GM18861 (cell line): Measurements from ENCODE around the gene CNOT2.
"Not testable (repeated sequence)": the region's sequence is repeated elsewhere in the genome, so short reads cannot be mapped to it uniquely, and the experiment has no call there.

ENCODE experiments used
- ATAC-seq: cut with Tn5 transposase; IDR thresholded peaks from one replicate; pipeline ENCODE4 v1.9.1; 2021; ENCODE audit not compliant: unreplicated experiment

Gene CNOT2

DNA sequence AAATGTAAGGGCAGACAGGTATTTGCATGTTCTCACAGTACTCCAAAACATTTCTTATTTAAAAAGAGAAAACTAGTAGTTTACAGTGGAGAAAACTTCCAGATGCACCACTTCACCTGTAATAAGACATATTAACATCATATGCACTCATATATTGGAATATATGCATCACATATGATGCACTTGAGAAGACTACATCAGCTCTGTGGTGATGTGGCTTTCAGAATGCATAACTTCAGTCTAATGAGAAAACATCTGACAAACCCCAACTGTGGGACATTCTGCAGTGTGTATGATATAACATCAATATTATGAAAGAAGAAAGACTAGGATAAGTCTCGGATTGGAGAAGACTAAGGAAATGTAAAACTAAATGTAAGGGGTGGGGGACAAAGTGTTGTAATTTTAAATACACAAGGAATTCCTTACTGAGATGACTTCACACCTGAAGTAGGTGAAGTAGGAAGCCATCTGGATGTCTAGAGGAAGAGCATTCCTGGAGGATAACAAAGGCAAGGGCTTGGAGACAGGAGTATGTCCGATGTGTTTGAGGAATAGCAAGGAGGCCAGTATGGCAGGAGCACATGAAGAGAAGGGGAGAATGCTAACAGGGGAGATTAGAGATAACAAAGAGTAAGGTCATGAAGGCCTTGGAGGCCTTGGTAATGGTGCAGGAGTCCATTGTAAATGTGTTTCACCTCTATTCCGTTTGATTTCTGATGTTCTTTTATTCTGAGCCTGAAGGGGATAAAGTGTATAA is 49.0 kb downstream of the CNOT2 start:
- no peak for ATAC-seq

DNA sequence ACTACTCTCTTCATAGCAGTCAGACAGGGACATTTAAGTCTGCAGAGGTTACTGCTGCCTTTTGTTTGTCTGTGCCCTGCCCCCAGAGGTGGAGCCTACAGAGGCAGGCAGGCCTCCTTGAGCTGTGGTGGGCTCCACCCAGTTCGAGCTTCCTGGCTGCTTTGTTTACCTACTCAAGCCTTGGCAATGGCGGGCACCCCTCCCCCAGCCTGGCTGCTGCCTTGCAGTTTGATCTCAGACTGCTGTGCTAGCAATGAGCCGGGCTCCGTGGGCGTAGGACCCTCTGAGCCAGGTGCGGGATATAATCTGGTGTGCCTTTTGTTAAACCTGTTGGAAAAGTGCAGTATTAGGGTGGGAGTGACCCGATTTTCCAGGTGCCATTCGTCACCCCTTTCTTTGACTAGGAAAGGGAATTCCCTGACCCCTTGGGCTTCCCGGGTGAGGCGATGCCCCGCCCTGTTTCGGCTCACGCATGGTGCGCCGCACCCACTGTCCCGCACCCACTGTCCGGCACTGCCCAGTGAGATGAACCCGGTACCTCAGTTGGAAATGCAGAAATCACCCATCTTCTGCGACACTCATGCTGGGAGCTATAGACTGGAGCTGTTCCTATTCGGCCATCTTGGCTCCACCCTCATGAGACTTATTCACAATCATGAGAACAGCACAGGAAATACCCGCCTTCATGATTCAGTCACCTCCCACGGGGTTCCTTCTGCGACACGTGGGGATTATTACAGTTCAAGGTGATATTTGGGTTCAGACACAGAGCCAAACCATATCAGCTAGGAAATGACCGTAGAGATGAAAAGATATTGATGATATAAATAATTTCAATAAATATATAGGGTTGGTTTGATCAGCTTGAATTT is 61.7 kb downstream of the CNOT2 start:
- not testable (repeated sequence) for ATAC-seq

DNA sequence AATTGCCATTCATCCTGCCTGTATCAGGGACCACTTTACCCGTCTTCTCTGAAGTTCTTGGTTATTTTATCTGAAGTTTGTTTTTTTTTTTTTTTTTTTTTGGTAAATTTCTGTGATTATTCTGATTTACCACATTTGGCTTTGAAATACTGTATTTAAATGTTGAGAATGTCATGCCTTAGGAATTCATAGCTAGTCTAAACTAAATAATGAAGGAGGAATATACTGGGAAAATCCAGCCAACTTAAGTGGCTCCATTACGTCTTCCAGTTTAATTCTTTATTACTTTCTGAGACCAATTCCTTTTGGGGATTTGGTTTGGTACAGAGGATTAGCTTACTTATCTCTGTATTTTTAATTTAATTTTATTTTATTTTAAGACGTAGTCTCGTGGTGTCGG is 62.6 kb downstream of the CNOT2 start:
- ATAC-seq = no peak

DNA sequence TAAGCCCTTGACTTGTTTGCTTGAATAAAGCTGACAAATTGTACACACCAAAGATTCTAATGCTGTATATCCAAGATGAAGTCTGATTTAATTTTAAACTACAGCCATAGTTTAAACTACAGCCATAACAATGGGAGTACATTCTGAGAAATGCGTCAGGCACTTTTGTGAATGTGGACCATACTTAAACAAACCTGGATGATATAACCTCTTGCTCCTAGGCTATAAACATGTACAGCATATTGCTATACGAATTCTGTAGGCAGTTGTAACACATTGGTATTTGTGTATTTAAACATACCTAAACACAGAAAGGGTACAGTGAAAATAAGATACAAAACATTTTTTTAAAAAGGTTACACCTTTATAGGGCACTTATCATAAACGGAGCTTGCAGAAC is 63.4 kb downstream of the CNOT2 start:
- ATAC-seq = no peak

DNA sequence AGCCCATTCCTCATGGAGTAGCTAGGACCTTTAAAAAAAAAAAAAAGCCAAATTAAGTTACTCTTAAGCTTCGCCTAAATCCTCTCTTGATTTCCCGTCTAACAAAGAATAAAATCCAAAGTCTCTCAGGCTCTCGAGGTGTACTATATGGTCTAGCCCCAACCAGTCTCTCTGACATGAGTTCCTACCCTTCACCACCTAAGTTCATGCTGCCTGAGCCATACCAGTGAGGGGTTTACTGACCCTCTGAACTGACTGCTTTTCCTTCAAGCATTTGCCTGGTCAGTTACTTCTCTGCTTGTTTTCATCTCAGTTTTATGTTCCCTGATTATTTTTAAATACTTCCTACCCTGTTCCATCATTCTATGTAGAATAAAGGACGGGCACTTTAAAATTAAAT is 64.6 kb downstream of the CNOT2 start:
- no peak for ATAC-seq

DNA sequence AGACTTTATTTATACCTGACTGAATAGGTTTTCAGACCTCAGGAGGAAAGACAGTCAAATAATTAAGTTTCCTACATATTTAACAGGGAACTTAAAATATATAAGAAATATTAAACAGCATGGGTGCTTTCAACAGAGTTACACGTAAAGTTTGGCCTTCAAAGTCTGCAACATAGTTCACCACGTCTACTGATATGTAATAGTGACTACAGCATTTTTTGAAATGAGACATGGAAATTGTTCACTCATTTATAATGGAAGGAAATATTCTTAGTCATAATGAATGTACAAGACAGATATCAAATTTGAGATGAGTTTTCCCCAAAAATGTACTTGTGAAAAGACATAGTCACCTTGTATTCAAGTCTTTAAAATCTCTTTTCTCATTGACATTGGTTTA is 66.1 kb downstream of the CNOT2 start:
- ATAC-seq = no peak

DNA sequence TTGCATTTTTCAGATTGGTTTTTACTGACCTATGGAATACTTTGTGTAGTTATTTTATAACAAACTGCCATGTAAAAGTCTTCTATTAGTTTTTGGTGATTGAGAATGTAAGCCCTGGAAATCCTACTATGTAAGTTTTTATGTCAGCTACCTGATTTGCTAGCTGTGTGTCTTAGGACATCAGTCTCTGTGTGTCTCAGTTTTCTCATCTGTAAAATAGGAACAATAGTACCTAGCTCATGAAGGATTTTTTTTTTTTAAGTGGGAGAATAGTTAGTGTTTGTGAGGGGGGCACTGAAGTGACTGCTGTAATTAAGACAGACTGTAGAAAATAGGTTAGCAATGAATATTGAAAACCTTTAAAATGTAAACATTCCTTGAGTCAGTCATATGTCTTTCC is 70.9 kb downstream of the CNOT2 start:
- ATAC-seq = no peak

DNA sequence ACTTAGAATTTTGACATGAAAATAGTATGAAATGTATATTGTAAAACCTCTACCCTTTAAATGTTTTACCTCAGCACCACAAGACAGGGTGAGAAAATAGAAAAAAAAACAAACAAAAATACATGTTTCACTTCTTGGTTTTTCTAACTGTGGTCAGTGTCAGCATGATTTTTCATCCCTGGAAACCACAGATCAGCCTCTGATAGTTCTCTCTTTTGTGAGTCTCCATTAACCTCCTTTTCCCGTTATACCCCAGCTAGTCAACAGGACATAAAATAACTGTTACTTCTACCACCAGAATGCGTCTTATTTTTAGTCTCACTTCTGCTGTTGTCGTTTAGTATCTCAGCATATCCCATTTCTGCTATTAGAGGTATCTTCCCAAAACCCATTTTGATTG is 74.5 kb downstream of the CNOT2 start:
- ATAC-seq = peak; percentile 96

DNA sequence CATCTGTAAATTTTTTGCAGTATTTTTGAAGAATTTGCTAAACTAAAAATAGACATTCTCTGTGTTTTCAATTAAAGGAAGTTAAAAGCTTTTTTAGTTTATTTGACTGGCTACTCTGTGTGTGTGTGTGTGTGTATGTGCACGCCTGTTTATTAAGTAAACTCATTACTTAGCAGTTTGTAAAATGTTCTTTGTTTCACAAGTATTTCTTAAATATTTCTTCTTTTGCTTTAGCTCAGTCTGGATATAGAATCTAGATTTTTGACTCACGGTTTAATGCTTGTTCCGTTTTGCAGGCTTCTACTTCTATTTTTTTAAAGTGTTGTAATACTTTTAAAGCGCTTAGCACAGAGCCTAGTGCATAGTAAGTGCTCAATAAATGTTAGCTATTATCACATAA is 76.4 kb downstream of the CNOT2 start:
- ATAC-seq = no peak

DNA sequence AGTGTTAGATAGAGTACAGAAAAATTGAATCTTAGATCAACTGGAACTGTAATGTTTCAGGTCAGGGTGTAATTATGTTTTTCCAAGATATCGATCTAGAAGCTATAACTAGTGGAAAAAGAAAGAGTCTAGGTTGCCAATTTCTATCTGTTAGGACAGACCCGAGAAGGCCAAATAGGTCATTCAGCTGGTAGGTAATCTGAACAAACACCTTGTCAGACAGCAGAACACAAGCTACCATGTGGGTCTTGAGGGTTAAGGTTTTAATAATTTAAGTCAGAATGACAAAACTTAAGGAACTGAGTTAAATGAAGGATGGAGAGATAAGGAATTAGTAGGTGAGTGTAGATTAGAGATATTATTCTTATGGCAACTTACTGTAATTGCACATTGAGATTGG is 78.0 kb downstream of the CNOT2 start:
- no peak for ATAC-seq

DNA sequence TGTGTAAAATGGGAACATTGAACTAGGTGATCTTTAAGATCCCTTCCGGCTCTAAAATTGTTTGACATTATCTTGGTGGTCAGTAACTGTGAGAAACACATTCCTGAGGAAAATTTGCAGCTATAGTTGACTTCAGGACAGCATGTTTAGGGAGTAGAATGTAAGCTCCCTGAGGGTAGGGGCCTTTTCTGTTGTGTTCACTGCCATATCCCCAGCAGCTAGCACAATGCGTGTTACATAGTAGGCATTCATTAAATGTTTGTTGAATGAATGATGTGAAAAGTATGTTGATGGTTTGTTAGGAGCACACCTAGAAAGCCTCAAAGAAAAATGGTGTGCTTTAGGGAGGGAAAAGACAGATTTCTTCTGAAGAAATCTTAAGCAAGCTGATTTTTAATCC is 84.3 kb downstream of the CNOT2 start:
- no peak for ATAC-seq

DNA sequence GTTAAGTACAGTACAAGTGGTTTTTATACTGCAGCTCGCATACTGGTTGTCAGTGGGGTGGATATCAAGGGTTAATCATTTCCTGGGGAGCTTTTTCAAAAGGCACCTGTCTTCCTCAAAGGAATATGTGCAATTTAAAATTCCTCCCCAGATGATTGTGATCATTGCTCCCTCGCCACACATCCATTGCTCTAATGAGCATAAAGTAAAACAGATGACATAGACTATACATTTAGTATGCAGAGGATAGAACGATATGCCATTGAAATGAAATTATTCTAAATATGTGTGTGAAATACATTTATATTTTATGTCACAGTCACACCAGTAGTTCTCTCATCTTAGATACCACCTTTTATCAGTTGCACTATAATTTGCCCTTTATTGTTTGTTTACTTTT is 86.5 kb downstream of the CNOT2 start:
- ATAC-seq = no peak

DNA sequence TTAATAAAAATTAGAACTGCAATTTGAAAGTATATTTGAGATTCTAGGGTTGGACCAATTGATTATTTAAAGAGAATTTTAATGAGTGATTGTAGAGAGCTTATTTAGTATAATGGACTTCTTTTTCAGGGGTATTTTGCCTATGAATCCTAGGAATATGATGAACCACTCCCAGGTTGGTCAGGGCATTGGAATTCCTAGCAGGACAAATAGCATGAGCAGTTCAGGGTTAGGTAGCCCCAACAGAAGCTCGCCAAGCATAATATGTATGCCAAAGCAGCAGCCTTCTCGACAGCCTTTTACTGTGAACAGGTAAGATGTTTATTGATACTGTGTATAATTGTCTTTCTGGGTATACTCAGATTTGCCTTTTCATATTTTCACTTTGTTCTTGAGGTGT is 86.9 kb downstream of the CNOT2 start:
- no peak for ATAC-seq

DNA sequence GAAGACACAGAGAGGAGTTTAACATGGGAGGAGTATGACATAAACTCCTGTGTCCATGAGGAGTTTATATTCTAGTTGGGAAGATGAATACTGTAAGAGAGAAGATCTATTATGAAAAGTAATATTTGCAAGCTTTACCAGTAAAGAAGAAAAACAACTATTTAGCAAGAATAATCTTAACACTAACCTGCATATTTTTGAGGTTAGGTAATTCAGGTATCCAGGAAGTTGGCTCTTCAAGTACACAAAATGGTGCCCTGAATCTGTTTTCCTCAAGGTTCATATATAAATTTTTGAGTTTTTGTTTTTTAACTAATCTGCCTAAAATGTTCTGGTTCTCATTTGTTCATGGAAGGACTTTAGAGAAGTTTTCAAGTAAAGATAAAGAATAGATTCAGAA is 89.0 kb downstream of the CNOT2 start:
- ATAC-seq = no peak

DNA sequence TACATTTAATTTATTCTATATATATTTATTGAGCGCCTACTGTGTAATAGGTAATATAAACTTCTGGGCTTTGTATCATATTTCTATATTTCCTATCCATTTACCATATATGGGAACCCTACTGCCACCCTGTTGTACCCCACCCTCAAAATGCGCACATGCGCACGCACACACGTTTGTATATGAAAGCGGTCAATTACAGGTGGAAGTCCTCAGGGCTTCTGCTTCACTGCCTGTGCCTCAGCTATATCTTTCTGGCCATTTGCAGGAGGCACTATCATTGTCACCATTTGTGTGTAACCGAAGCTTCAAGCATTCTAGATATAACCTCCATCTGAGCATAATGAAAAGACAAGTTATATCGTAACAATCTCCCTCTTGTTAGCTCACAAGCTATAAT is 91.5 kb downstream of the CNOT2 start:
- ATAC-seq = no peak

DNA sequence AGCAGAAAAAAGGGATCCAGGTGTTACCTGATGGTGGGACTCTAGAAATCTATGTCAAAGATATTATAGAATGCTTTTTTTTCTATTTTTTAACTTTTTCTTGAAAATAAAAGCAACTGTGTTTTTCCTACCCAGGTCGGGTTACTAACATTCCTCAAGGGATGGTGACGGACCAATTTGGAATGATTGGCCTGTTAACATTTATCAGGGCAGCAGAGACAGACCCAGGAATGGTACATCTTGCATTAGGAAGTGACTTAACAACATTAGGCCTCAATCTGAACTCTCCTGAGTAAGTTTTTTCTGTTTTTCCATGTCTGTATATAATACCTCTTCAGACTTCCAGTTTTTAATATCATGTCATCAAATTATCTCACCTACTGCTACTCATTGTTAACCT is 95.3 kb downstream of the CNOT2 start:
- ATAC-seq = no peak

DNA sequence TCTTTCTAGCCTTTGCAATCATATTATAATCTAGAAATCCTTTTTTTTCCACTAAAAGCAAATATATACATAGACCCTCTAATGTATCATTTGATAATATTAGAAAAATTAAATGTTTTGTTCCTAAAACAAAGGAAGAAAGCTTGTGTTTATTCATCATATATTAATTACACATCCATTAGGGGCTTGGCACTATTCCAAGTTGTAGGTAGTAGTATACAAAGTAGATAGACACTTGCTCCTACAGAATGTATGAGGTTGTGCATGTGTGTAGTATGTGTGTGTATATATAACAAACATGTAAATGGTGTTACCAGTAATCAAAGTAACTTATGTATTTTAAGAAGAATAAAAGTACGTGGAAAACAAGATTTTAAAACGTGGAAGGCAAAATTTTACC is 107.8 kb downstream of the CNOT2 start:
- no peak for ATAC-seq

DNA sequence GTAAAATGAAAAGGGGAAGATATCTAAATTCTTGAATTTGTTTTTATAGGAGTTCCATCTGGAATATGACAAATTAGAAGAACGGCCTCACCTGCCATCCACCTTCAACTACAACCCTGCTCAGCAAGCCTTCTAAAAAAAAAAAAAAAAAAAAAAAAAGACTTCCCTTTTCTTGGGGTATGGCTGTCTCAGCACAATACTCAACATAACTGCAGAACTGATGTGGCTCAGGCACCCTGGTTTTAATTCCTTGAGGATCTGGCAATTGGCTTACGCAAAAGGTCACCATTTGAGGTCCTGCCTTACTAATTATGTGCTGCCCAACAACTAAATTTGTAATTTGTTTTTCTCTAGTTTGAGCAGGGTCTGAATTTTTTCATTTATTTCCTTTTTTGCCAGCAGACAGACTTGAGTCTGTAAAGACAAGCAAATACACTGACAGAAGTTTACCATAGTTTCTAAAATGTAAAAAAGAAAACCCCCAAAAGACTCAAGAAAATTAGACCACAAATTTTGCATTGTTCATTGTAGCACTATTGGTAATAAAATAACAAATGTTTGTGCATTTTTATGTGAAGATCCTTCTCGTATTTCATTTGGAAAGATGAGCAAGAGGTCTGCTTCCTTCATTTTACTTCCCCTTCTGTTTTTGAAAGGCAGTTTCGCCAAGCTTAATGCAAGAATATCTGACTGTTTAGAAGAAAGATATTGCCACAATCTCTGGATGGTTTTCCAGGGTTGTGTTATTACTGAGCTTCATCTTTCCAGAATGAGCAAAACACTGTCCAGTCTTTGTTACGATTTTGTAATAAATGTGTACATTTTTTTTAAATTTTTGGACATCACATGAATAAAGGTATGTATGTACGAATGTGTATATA is 110.8 kb downstream of the CNOT2 start:
- ATAC-seq = no peak

DNA sequence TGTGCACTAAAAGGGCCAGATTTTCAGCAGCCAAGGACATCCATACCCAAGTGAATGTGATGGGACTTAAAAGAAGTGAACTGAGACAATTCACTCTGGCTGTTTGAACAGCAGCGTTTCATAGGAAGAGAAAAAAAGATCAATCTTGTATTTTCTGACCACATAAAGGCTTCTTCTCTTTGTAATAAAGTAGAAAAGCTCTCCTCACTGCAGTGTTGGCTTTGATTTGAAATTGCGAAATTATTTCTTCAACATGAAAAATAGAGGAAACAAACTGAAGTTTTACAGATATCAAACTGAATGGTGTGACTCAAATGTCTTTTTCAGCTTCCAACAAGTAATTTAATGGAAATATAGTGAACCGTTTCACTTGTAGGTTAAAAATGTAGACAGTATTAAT is 111.6 kb downstream of the CNOT2 start:
- ATAC-seq = no peak

DNA sequence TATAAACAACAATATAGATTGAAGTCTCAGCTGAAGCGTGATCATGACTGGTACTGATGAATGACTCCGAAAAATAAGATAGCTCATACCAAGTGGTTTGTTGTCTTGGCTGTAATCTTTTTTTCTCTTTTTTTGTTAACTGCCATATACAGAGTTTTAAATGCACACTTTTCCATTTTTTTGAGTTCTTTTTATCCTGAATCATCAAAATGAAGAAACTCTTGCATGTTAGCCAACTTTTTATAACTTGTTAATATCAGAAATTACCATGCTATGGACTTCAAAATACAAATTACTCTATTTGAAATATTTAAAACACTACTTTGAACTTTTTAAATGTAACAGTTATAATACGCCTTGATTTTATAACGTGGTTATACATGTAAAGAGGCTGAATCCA is 112.7 kb downstream of the CNOT2 start:
- no peak for ATAC-seq

DNA sequence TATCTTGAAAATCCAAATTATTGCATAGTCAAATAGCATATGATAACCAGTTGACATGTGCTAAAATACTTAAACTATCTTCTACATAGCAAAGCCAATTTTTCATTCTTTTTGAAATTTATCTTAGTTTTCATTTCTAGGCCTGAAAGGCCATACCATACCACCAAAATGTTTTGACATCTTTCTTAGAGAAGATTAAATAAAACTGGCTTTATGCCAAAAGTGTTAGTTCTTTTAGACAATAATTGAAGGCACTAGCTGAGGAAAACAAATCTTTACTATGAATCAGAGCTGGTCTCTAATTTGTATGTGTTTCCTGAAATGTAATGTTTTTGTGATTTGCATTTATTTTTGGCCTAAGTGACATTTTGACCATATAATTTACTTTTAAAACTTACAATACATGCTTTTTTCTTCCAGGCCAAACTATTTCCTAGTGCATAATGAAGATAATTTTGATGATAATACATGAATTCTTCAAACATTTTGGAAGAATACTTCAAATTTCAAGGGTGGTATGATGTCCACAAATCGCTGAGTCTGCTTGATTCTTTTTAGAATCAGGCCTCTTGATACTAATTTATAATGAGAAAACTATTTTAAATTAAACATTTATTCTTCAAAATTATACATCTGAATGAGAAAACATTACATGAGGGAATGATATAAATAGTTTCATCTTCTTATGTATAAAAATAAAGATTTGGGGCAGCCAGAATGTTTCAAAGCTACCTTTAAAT is 116.4 kb downstream of the CNOT2 start:
- ATAC-seq = no peak
